ENCODE data around the gene DBP. TPM values are rescaled to one million over a fixed set of nuclear protein-coding genes. Genes with fewer than 3 reads are reported as not detected.
A peak's percentile ranks its signal among the peaks of the same experiment; 100 is the strongest.
"Not testable (repeated sequence)": the region's sequence is repeated elsewhere in the genome, so short reads cannot be mapped to it uniquely, and the experiment has no call there.

The DBP gene, protein sequence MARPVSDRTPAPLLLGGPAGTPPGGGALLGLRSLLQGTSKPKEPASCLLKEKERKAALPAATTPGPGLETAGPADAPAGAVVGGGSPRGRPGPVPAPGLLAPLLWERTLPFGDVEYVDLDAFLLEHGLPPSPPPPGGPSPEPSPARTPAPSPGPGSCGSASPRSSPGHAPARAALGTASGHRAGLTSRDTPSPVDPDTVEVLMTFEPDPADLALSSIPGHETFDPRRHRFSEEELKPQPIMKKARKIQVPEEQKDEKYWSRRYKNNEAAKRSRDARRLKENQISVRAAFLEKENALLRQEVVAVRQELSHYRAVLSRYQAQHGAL
- total RNA-seq, result 4.9 TPM

DNA sequence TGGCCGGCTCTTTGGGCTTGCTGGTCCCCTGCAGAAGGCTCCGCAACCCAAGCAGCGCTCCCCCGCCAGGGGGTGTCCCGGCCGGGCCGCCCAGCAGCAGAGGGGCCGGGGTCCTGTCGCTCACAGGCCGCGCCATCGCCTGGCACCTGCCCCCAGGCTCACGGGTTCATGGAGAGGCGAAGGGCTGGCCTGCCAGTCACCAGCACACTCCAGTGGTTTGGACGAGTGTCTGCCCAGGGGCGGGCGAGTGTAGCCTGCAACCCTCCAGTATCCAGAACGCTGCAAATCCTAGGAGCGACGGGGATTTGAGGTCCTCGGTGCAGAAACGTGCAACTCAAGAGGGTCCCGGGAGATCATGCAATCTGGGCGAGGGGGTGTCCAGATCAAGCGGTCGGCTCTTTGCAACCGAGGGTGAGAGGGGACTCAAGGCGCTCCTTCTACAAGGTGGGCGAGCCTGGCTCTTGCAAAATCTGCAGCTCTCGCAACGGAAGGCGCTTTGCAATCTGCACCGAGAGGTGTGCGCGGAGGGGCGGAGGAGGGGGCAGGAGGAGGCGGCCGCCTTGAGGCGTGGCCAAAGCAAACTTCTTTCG, at the start of gene DBP:
TSS of gene DBP (minus strand) at position 521 of the 590 bp plus-strand sequence. CDS start at position 136, 385 bp downstream.
- DNase-seq (ENCODE audit: low spot score in 2 of 2) (peak in 1 of 2 donors; percentile 67), FAIRE-seq (no peak)

DNA sequence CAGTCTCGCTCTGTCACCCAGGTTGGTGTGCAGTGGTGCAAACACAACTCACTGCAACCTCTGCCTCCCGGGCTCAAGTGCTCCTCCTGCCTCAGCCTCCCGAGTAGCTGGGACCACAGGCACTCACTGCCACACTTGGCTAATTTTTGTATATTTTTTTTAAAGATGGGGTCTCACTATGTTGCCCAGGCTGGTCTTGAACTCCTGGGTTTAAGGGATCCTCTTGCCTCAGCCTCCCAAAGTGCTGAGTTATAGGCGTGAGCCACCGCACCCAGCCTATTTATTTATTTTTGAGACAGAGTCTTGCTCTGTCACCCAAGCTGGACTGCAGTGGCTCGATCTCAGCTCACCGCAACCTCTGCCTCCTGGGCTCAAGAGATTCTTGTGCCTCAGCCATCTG, 49.5 kb upstream of the DBP start:
- not testable (repeated sequence) for DNase-seq (ENCODE audit: low spot score in 2 of 2); FAIRE-seq

DNA sequence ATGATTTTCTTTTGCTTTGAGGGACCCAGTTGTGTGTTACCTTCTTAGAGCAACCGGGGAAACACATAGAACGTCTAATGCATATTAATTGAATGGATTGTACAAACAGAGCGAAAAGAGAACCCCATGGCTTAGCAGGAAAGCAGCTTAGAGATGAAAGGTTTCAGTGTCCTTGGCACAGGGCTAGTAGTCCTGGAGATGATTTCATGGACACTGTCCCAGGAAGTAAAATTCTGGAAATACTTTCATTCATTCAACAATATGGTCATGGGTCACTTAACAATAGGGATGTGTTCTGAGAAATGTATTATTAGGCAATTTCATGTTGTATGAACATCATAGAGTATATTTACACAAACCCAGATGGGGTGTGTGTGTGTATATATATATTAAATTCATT, 48.9 kb upstream of the DBP start:
- no peak for DNase-seq (ENCODE audit: low spot score in 2 of 2)
- no peak for FAIRE-seq

DNA sequence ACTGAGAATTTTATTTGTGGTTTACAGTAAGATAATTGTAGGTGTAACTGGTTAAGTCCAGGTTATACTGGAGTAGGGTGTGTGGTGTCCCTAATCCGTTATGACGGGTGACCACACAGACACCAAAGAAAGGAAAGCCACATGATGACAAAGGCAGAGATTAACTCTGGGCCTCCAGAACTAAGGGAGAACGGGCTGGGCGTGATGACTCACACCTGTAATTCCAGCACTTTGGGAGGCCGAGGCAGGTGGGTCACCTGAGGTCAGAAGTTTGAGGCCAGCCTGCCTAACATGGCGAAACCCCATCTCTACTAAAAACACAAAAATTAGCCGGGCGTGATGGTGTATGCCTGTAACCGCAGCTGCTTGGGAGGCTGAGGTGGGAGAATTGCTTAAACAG, 48.4 kb upstream of the DBP start:
- no peak for FAIRE-seq

DNA sequence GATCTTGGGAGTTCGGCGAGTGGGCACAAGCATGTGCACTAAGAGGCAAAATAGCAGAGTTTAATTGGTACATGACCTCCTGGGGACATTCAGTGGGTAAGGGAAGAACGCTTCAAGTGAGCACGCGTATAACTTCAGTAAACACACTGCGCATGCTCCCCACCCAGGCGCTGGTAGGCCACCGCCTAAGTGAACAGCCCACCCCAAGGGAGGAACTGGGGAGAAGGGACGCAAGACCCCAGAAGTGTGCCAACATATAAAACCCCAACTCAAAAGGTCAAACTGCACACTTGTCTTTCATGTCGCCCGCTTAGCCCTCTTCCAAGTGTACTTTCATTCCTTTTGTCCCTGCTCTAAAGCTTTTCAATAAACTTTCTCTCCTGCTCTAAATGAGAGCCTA, 46.2 kb upstream of the DBP start:
- peak in 1 of 2 donors; percentile 69 for DNase-seq (ENCODE audit: low spot score in 2 of 2)

More for the DNA sequence above, 48.4 kb upstream of the DBP start:
- no peak for DNase-seq (ENCODE audit: low spot score in 2 of 2)

DNA sequence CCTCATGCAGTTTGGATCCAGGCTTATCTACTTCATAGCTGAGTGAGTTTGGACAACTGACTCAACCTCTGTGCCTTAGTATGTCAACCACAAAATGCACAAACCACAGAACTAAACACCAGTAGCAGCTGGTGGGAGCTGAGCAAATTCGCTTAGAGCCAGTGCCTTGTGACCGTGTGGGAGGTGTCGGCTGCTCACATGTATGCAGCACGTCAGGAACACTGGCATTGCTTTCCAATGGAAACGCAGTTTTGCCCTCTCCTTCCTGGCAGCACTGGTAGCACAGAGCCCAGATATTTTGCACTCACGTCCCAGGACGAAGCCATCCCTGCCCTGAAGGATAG, 43.9 kb upstream of the DBP start:
- DNase-seq (ENCODE audit: low spot score in 2 of 2), result no peak
- no peak for FAIRE-seq

More for the DNA sequence above, 46.2 kb upstream of the DBP start:
- FAIRE-seq, result no peak

DNA sequence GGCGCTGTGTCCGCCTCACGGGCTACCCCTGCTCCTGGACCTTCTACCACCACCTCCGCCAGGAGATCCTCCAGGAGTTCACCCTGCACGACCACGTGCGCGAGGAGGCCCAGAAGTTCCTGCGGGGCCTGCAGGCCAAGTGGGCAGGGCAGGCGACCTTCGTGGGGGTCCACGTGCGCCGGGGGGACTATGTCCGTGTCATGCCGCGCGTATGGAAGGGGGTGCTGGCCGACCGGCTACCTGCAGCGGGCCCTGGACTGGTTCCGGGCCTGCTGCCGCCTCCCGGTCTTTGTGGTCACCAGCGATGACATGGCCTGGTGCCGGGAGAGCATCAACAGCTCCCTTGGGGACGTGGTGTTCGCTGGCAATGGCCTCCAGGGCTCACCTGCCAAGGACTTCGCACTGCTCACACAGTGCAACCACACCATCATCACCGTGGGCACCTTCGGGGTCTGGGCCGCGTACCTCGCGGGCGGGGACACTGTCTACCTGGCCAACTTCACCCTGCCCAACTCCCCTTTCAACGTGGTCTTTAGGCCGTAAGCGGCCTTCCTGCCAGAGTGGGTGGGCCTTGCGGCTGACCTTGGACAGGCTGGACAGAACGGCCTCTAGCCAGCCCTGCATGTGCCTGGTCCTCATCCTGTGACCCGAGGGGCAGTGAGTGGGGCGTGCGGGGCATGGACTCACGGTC, 43.4 kb upstream of the DBP start:
- FAIRE-seq (no peak), DNase-seq (ENCODE audit: low spot score in 2 of 2) (no peak)

DNA sequence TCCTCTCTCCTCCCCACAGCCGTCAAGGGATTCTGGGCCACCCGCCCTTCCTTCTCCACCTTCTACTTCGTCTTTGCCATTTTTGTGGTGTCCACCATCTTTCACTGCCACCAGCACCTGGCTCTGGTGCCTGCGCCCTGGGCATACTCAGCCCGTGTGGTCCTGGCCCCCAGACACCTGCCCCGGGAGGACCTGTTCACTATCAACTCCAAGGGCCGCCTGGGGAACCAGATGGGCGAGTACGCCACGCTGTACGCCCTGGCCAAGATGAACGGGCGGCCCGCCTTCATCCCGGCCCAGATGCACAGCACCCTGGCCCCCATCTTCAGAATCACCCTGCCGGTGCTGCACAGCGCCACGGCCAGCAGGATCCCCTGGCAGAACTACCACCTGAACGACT, 42.8 kb upstream of the DBP start:
- FAIRE-seq; DNase-seq (ENCODE audit: low spot score in 2 of 2): not testable (repeated sequence)

DNA sequence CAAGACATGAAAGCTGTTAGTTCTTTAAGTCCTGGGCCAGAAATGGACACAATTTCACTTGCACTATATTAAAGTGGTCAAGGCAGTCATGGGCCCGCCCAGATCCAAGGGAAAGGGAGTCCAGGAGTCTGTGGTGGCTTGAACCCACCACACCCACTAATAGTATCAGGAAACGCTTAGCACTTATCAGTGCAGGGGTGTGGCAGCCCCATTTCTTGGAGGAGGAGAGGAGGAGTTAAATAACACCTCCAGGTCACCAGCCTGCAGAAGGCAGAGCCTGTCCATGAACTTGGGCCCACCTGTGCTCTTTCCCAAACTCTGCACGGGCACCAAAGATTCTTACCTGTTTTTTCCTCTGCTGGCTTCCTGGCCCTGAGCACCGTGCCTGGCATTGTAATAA, 41.0 kb upstream of the DBP start:
- DNase-seq (ENCODE audit: low spot score in 2 of 2) (no peak), FAIRE-seq (no peak)

DNA sequence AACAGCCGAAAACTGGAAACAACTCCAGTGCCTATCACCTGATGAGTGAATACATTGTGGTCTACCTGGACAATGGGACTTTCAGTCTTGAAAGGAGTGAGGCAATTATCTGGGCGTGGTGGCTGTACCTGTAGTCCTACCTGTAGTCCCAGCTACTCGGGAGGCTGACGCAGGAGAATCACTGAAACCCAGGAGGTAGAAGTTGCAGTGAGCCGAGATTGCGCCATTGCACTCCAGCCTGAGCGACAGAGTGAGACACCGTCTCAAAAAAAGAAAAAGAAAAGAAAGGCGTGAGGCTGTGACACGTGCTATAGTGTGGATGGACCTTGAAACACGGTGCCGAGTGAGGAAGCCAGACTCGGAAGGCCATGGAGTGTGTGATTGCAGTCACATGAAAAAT, 39.7 kb upstream of the DBP start:
- FAIRE-seq (no peak), DNase-seq (ENCODE audit: low spot score in 2 of 2) (no peak)

DNA sequence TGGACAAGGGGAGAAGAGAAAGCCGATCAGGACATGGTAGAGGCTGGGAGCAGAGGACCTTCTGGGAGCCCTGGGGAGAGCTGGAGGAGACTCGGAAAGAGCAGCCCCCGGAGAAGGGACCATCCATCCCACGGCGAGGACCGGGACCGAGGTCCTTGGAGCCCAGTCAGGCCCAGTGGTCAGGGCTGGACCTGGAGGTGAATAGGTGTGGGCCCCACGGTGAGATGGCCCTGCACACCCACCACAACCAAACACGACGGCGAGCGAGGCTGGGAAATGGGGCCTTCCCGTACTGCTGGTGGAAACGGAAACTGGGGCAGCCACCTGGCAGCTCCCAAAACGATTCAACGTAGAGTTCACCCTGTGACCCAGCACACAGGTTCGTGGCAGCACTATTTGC, 39.3 kb upstream of the DBP start:
- no peak for DNase-seq (ENCODE audit: low spot score in 2 of 2)
- FAIRE-seq, result no peak

DNA sequence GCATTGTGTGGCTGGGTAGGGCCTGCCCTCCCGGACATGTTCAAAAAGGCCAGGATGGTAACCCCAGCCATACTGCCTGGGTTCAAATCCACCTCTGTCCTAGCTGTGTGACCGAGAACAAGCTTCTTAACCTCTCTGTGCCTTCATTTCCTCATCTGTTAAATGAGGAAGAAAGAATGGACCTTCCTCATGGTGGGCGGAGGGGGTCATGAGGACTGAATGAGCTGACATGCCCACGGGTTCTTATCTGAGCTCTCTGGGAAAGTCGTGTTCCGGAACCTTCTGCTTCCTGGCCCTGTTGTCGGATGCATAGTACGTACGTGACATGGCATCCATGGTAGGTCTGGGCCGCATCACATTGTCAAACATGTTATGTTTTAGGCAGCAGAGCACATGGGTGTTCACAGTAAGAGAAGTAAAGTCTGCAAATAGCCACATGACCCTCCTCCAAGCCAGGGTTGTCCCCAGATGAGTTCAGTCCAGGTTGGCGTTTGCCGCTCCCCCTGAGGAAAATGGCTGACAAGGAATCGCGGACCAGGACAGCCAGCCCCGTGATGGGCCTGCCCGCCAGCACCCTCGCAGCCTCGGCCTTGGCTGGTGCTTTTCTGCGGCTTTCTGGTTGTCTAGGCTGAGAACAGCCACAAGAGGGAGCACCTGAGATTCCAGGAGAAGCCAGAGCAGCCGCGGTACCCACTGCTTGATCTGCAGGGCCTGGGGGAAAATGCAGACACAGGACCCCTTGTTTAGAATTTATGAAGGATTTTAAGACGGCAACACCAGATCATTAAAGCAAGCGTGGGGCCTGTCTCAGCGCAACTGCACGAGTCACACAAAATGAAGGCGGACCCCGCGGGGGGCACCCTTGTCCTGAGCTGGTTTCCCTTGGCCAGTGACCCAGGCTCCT, 38.0 kb upstream of the DBP start:
- DNase-seq (ENCODE audit: low spot score in 2 of 2), result peak; percentile 91 to 98
- FAIRE-seq, result no peak

DNA sequence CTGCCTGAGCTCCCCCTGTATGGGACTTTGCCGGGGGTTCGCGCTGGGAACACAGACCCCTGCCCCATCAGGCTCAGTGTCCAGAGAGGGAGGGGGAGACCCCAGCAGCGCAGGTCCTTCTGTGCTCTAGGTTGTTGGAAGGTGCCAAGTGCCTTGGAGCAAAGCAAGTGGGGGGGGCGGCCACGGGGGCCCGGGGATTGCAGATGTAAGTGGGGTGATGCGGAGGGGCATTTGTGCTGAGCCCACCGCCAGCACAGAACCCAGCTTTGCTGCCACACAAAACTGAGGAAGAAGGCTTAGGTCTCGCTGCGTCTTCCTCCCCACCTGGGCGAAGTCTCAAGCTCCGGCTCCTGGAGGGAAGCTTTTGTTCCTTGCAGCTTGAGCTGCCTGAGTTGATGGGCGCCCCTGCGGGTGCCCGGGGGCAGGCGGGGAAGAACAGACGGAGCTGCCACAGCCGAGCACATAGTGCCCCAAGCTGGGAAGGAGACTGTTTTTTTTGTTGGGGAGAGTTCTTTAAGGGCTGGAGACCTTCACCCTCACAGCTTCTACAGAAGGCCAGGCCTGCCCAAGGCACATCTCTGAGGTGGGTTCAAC, 37.1 kb upstream of the DBP start:
- FAIRE-seq (no peak), DNase-seq (ENCODE audit: low spot score in 2 of 2) (peak in 1 of 2 donors; percentile 34)

DNA sequence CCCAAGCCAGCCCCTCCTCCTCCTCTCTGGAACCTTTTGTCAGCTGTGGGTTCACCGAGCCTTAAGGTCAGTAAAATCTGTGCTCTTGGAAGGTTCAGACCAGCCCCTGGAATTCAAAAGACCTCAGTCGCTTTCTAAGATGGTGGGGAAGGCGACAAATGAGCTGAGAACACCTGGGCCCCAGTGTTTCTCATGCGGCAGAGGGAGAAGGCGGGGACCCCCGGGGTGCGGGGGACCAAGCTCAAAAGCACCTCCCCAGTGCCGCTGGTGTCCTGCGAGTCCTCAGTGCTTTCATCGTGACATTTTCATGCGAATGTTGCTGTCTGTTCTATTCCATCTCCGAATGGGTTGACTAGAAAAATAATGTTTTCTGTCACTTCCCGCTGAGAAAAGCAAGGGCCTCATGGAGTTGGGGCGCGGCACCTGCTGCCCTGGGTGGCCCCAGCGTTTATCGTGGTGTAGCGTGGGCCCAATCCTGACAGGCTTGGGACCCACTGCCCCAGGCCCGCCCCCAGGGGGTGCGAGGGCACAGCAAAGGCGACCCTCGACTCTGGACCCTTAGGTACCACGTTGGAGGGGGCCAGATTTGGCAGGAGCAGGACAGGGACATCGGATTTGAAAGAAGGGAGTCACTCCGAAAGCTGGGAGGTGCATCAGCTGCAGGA, 36.4 kb upstream of the DBP start:
- no peak for FAIRE-seq
- DNase-seq (ENCODE audit: low spot score in 2 of 2), result peak in 1 of 2 donors; percentile 24

DNA sequence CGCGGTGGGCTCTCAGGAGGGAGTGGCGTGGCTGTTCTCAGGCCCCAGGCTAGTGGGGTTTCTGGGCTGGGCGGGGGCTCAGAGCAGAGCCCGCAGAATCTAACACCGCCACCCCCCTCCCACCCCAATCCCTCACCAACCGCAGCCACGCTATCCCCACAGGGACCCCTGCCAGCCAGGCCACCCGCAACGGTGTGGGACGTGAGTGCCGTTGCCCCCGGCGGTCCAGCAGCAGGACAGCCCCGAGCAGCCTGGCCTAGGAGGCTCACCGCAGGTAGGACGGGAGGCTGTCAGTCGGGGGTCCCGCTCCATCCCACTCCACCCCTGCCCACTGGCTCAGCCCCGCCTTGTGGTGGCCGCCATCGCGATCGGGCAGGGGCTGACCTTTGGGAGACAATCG, 35.8 kb upstream of the DBP start, which contains the start of gene NTN5:
TSS of gene NTN5 (minus strand) at position 24 of the 400 bp plus-strand sequence. CDS start 2,031 bp downstream, outside the sequence.
- FAIRE-seq, result no peak

DNA sequence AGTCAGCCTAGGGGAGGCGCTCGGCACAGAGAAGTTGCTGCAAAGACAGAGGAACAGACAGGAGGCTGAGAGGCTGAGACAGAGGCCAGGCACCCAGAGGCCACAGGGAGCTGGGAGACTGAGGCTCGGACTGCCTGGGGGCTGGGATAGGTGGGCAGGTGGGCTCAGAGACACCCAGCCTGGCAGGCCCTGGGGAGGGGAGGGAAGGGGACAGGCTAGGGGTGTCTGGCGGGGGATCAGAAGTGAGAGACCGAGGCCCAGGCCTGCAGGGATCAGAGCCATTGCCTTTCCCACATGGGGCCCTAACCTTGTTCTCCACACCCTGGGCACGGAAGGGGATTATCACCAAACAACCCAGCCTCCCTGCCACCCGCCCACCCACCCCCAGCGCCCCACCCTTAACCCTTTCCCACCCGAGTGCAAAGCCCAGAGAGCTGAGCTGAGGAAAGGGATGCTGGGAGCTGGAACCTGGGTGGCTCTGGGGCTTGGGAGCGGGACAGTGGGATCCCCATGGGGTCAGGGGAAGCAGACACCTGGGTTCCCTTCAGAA, 34.3 kb upstream of the DBP start:
- DNase-seq (ENCODE audit: low spot score in 2 of 2), result peak in 1 of 2 donors; percentile 22
- FAIRE-seq, result no peak

More for the DNA sequence above, 35.8 kb upstream of the DBP start, which contains the start of gene NTN5:
- no peak for DNase-seq (ENCODE audit: low spot score in 2 of 2)

DNA sequence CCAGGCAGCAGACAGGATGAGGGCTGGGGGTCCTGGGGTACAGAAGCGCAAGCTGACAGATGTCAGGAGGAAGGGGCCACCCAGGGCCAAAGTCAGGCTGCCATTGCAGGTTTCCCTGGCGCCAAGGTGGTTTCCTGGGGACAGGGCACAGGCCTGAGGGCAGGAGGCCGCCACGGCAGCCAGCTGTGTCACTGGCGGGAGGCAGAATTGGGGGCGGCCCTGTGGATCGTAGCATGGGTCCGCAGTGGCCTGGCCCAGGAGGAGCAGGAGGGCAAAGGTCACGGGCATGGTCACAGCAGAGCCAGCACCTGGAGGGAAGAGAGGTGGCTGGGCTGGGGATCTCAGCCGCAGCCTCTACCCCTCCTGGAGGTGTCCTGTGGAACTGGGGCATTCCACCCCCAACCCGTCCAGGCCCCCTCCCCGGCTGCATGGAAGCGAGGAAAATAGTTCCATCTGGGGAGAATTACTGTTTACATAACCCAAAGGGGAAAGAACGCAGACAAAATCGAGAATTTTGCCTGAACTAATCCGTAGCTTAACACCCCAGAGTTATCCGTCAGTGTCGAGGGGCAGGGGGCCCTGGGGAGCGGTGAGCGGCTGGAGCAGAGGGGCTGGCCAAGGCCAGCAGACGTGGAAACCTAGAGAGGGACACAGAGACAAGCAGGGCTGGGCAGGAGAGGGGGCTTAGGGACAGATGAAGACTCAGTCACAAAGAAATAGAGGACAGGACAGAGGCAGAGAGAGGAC, 33.7 kb upstream of the DBP start:
- DNase-seq (ENCODE audit: low spot score in 2 of 2) (peak in 1 of 2 donors; percentile 22), FAIRE-seq (no peak)

DNA sequence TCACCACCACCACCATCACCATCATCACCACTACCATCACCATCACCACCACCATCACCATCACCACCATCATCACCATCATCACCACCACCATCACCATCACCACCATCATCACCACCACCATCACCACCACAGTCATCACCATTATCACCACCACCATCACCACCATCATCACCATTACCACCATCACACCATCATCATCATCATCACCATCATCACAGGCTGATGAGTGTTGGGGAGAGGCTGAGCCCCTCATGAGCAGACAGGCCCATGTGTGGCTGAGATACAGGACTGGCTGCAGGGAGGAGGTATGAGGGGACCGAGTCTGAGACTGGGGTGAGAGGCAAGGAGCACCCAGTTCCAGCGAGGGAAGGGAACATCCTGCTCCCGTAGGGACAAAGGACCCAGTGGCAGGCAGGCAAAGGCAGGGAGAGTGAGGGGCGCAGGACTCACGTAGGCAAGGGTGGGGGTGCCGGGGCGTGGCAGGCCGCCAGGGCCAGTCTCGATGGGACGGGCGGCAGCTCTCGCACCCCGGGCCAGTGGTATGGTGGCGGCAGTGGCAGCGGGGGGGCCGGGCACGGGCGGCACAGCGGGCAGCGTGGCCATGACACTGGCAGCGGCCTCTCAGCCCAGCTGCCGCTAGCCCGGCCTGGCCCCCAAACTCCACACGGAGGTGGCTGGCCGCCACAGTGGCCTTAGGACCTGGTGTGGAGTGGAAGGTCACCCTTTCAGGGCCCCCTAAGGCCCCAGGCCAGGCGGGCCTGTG, 32.9 kb upstream of the DBP start:
- DNase-seq (ENCODE audit: low spot score in 2 of 2) (no peak), FAIRE-seq (no peak)
